Glomerular endothelial cell (primary cell): Measurements from ENCODE around the gene SKIDA1. TPM values are rescaled to one million over a fixed set of nuclear protein-coding genes. Genes with fewer than 3 reads are reported as not detected.

Experiments used
- DNase-seq: peaks from one replicate; pipeline ENCODE4 v3.0.0-alpha.2; 2011; ENCODE audit warnings: low read depth, low spot score; ENCODE audit errors: extremely low read depth
- total RNA-seq: library from RNA; depleted of rRNA; stranded (reverse); fragments of >200 nt; gene quantifications from 2 replicates; pipeline ENCODE4 v1.2.3, GENCODE V29; 2015

SKIDA1 gene
- total RNA-seq, 1 donor from 2014 or later, result 1.2 TPM

- no peak for DNase-seq
Measured at GRCh38 chr10:21487416-21488180, 37.9 kb downstream of the SKIDA1 start.

GRCh38 chr10:21482821-21483220 lies 42.7 kb downstream of the SKIDA1 start:
- no peak for DNase-seq

- DNase-seq, result no peak
Measured at GRCh38 chr10:21481407-21481806, 44.1 kb downstream of the SKIDA1 start.

GRCh38 chr10:21479570-21480315 lies 45.7 kb downstream of the SKIDA1 start:
- DNase-seq, result no peak

- no peak for DNase-seq
Measured at GRCh38 chr10:21475393-21475792, 50.1 kb downstream of the SKIDA1 start.

- DNase-seq, result no peak
Measured at GRCh38 chr10:21473541-21473940, 51.9 kb downstream of the SKIDA1 start.

GRCh38 chr10:21473135-21473534 lies 52.3 kb downstream of the SKIDA1 start:
- no peak for DNase-seq

GRCh38 chr10:21468086-21468485 lies 57.4 kb downstream of the SKIDA1 start:
- no peak for DNase-seq

- DNase-seq, result no peak
Measured at GRCh38 chr10:21467633-21468032, 57.8 kb downstream of the SKIDA1 start.

- no peak for DNase-seq
Measured at GRCh38 chr10:21464134-21464533, 61.3 kb downstream of the SKIDA1 start.

Other genes with a start within 250 kb of the SKIDA1 start
- gene MLLT10, start 8.6 kb upstream of the SKIDA1 start, total RNA-seq, result 20.5 and 30.6 TPM in 2 replicates